ENCODE measurements around the gene MAPK10. TPM values are rescaled to one million over a fixed set of nuclear protein-coding genes. Genes with fewer than 3 reads are reported as not detected.

MAPK10 gene
- total and polyA plus RNA-seq, 2 of the 8 experiments (the other 6 are each of a cell fraction or from before 2014, with no cell fraction given): 2.5 to 3.1 TPM

GRCh38 chr4:86380181-86380724 lies 20.4 kb upstream of the MAPK10 start:
- H4K5ac ChIP-seq (ENCODE audit: insufficient read length, low read depth, low read length): no peak overlapping the region
- POLR2A ChIA-PET (ENCODE audit: partially characterized antibody): no interaction called here
- no peak overlapping the region for H2AK5ac ChIP-seq (ENCODE audit: low read depth, low read length)
- peaks cover 12 to 15% of the 10 kb centered on the region in 2 experiments for H3K9me3 ChIP-seq (ENCODE audit: insufficient read depth in 2 of 2, low read depth in 1 of 2, low read length in 1 of 2)
- no peaks in the 10 kb centered on the region for H3K27me3 ChIP-seq (replicated peaks in 1 of 4; ENCODE audit: control insufficient read depth in 3 of 4, extremely low read depth in 1 of 4, insufficient read depth in 3 of 4, low read length in 3 of 4)
- no peak overlapping the region for H3K18ac ChIP-seq (ENCODE audit: extremely low read depth, low read length)
- no peaks in the 10 kb centered on the region for H3K79me1 ChIP-seq (ENCODE audit: low read depth, low read length)
- no peaks in the 10 kb centered on the region for H4K20me1 ChIP-seq (replicated peaks in 1 of 2; ENCODE audit: control insufficient read depth in 1 of 2, insufficient read depth in 2 of 2, low read length in 2 of 2)
- no peak overlapping the region for H2BK120ac ChIP-seq (replicated peaks; ENCODE audit: low read depth, low read length)
- H3K36me3 ChIP-seq (ENCODE audit: control insufficient read depth in 2 of 4, insufficient read depth in 4 of 4, low read length in 3 of 4): peaks cover 0 to 3% (median 1%) of the 10 kb centered on the region in 4 experiments; a peak in 1 of 8 replicates
- no peak overlapping the region for H2BK12ac ChIP-seq (ENCODE audit: low read depth, low read length)
- no peak overlapping the region for H3K4ac ChIP-seq (replicated peaks; ENCODE audit: insufficient read length, low read depth, low read length)
- DNase-seq (ENCODE audit: low read depth in 1 of 2, low spot score in 2 of 2): no peak
- H3K23ac ChIP-seq (ENCODE audit: insufficient read length): no peak overlapping the region
- CTCF ChIA-PET (ENCODE audit: partially characterized antibody): no interaction called here
- TF ChIP-seq YY1 (IDR thresholded peaks at IDR 0.05; ENCODE audit: low read depth, low read length) (no peak), MAX (IDR thresholded peaks at IDR 0.05) (no peak), SUZ12 (IDR thresholded peaks at IDR 0.05; ENCODE audit: low read length) (no peak), HDAC6 (IDR thresholded peaks at IDR 0.05; ENCODE audit: low read depth, low read length) (no peak), E2F6 (IDR thresholded peaks at IDR 0.05) (no peak), ATF2 (IDR thresholded peaks at IDR 0.05; ENCODE audit: low read length) (no peak)
- H2AFZ ChIP-seq (ENCODE audit: low read length): no peak overlapping the region
- H3K4me2 ChIP-seq (ENCODE audit: insufficient read depth in 1 of 2, low read depth in 2 of 2, low read length in 2 of 2): no peak overlapping the region
- no peak overlapping the region for H3K9ac ChIP-seq (replicated peaks in 1 of 4; ENCODE audit: extremely low read depth in 1 of 4, low read depth in 3 of 4, low read length in 3 of 4)
- no peak overlapping the region for H2BK20ac ChIP-seq (ENCODE audit: low read length)
- no peaks in the 10 kb centered on the region for H3K4me1 ChIP-seq (replicated peaks in 1 of 4; ENCODE audit: control insufficient read depth in 3 of 4, insufficient read depth in 4 of 4, low read length in 3 of 4)
- H3K56ac ChIP-seq (replicated peaks; ENCODE audit: insufficient read length, low read depth, low read length): no peak overlapping the region
- H3K23me2 ChIP-seq (ENCODE audit: low read depth, low read length): no peaks in the 10 kb centered on the region
- H4K8ac ChIP-seq (ENCODE audit: extremely low read depth, insufficient read depth, low read length): no peak overlapping the region
- H3K14ac ChIP-seq (ENCODE audit: insufficient read length): no peak overlapping the region
- H3K79me2 ChIP-seq (ENCODE audit: control insufficient read depth in 1 of 2, insufficient read depth in 2 of 2, low read length in 2 of 2): no peaks in the 10 kb centered on the region
- no peak overlapping the region for H2BK15ac ChIP-seq (ENCODE audit: low read length)
- no peak overlapping the region for H3K27ac ChIP-seq (ENCODE audit: low read depth, low read length)
- FAIRE-seq: no peak
- H2BK5ac ChIP-seq (ENCODE audit: low read depth, low read length): no peak overlapping the region
- no peak overlapping the region for H4K91ac ChIP-seq (replicated peaks; ENCODE audit: insufficient read length, low read length)
- no peak overlapping the region for H3K4me3 ChIP-seq (ENCODE audit: extremely low read depth in 1 of 4, insufficient read depth in 2 of 4, low read depth in 3 of 4, low read length in 4 of 4)
